Nephron progenitor cell (in vitro differentiated cells): ENCODE measurements around the gene MALT1.

Experiments used
- DNase-seq: peaks from one replicate; pipeline ENCODE4 v3.0.0; 2021
- H3K27ac Mint-ChIP-seq: 2 replicates; pipeline ENCODE4 v1.8.0; 2021; ENCODE audit warnings: mild to moderate bottlenecking, moderate library complexity, mixed read lengths
- H3K27me3 Mint-ChIP-seq: 2 replicates; pipeline ENCODE4 v1.8.0; 2021; ENCODE audit warnings: mild to moderate bottlenecking, low read depth, mixed read lengths; ENCODE audit not compliant: poor library complexity
- H3K36me3 Mint-ChIP-seq: 2 replicates; pipeline ENCODE4 v1.8.0; 2021; ENCODE audit warnings: low read depth, mixed read lengths
- H3K4me1 Mint-ChIP-seq: 2 replicates; pipeline ENCODE4 v1.8.0; 2021; ENCODE audit warnings: mixed read lengths
- H3K4me3 Mint-ChIP-seq: 2 replicates; pipeline ENCODE4 v1.8.0; 2021; ENCODE audit warnings: mild to moderate bottlenecking, moderate library complexity, mixed read lengths
- H3K9me3 Mint-ChIP-seq: 2 replicates; pipeline ENCODE4 v1.8.0; 2021; ENCODE audit warnings: mild to moderate bottlenecking, moderate library complexity, mixed read lengths
- CTCF ChIP-seq: fragments of 200-600 bp; sonication (generic); IDR thresholded peaks from 2 replicates; pipeline ENCODE4 v1.5.0; 2021; ENCODE audit warnings: antibody characterized with exemption

Gene MALT1

GRCh38 chr18:58674159-58674558 lies 2.9 kb downstream of the MALT1 start:
- Mint-ChIP-seq H3K4me1 (peaks cover 42% of the 10 kb centered on the region), H3K9me3 (peaks cover 6% of the 10 kb centered on the region), H3K36me3 (peaks cover 17% of the 10 kb centered on the region), H3K27me3 (peaks cover 3% of the 10 kb centered on the region), H3K4me3 (no peak overlapping the region), H3K27ac (no peak overlapping the region)
- no peak for TF ChIP-seq CTCF
- DNase-seq: no peak

- Mint-ChIP-seq H3K4me1 (peaks cover 34% of the 10 kb centered on the region), H3K4me3 (no peak overlapping the region), H3K9me3 (peaks cover 6% of the 10 kb centered on the region), H3K36me3 (peaks cover 25% of the 10 kb centered on the region), H3K27ac (no peak overlapping the region), H3K27me3 (peaks cover 3% of the 10 kb centered on the region)
- DNase-seq: no peak
- no peak for TF ChIP-seq CTCF
Observed at GRCh38 chr18:58674863-58675472, 3.7 kb downstream of the MALT1 start.

GRCh38 chr18:58676270-58676669 lies 5.0 kb downstream of the MALT1 start:
- Mint-ChIP-seq H3K27me3 (peaks cover 3% of the 10 kb centered on the region), H3K27ac (no peak overlapping the region), H3K9me3 (peaks cover 6% of the 10 kb centered on the region), H3K36me3 (peaks cover 36% of the 10 kb centered on the region), H3K4me3 (no peak overlapping the region), H3K4me1 (peaks cover 25% of the 10 kb centered on the region)
- DNase-seq: no peak
- no peak for TF ChIP-seq CTCF

- TF ChIP-seq CTCF: no peak
- no peak for DNase-seq
- Mint-ChIP-seq H3K4me3 (no peak overlapping the region), H3K27me3 (no peaks in the 10 kb centered on the region), H3K4me1 (no peaks in the 10 kb centered on the region), H3K36me3 (peaks cover 67% of the 10 kb centered on the region), H3K9me3 (peaks cover 6% of the 10 kb centered on the region), H3K27ac (no peak overlapping the region)
Observed at GRCh38 chr18:58682429-58683069, 11.3 kb downstream of the MALT1 start.

GRCh38 chr18:58687871-58688308 lies 16.6 kb downstream of the MALT1 start:
- no peaks in the 10 kb centered on the region for H3K4me1 Mint-ChIP-seq
- peaks cover 60% of the 10 kb centered on the region for H3K36me3 Mint-ChIP-seq

More at GRCh38 chr18:58687871-58688308, 16.6 kb downstream of the MALT1 start:
- H3K9me3 Mint-ChIP-seq: no peaks in the 10 kb centered on the region
- no peak for TF ChIP-seq CTCF
- DNase-seq: no peak
- H3K27ac Mint-ChIP-seq: no peak overlapping the region
- no peak overlapping the region for H3K4me3 Mint-ChIP-seq
- H3K27me3 Mint-ChIP-seq: no peaks in the 10 kb centered on the region
